Right lobe of liver (tissue), 4 donors: ENCODE results near the gene IL13RA1.

Experiments
- POLR2A ChIP-seq: fragments of 450-650 bp; IDR thresholded peaks from one replicate; pipeline ENCODE4 v1.6.1; 2017; ENCODE audit warnings: antibody characterized with exemption, mild to moderate bottlenecking
- TF ChIP-seq, protein P1 (sequence below), 4 donors: fragments of 200-600 bp in 3 of 4; fragments of 450-650 bp in 1 of 4; IDR thresholded peaks; one replicate each; pipeline versions ENCODE4 v1.5.1 to v1.8.0; 2016 to 2022; ENCODE audit warnings: antibody characterized with exemption in 4 of 4, mild to moderate bottlenecking in 2 of 4
- donor health status: DM: no; HTN: no; CAD: no.
- donor health status: DM: no; HTN: no; CAD: no.
- donor health status: DM: no; HTN: yes; CAD: no.

DNA sequence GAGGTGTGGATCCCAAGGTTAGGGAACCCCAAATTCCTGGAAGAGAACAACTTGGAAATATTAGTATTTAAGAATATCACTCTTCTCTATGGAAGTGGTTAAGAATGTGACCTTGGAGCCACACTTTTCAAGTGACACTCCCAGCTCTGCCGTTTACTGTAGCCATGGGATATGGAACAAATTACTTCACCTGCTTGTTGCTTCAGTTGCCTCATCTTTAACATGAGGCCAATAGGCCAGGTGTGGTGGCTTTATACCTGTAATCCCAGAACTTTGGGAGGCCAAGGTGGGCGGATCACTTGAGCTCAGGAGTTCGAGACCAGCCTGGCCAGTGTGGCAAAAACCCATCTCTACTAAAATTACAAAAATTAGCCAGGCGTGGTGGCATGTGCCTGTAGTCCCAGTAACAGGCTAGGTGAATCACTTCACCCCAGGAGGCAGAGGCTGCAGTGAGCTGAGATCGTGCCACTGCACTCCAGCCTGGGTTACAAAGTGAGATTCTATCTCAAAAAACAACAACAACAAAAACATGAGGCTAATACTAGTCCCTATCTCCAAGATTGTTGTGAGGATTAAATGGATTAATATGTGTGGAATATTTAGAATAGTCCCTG lies 13.0 kb downstream of the IL13RA1 start:
- TF ChIP-seq, protein P1, sequence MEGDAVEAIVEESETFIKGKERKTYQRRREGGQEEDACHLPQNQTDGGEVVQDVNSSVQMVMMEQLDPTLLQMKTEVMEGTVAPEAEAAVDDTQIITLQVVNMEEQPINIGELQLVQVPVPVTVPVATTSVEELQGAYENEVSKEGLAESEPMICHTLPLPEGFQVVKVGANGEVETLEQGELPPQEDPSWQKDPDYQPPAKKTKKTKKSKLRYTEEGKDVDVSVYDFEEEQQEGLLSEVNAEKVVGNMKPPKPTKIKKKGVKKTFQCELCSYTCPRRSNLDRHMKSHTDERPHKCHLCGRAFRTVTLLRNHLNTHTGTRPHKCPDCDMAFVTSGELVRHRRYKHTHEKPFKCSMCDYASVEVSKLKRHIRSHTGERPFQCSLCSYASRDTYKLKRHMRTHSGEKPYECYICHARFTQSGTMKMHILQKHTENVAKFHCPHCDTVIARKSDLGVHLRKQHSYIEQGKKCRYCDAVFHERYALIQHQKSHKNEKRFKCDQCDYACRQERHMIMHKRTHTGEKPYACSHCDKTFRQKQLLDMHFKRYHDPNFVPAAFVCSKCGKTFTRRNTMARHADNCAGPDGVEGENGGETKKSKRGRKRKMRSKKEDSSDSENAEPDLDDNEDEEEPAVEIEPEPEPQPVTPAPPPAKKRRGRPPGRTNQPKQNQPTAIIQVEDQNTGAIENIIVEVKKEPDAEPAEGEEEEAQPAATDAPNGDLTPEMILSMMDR (IDR thresholded peaks at IDR 0.05) = no peak
- TF ChIP-seq POLR2A = no peak
